CD4-positive, alpha-beta T cell treated with Interleukin-17A for 4 hours (primary cell): ENCODE results near the gene PSMA1.
"Not testable (repeated sequence)": the region's sequence is repeated elsewhere in the genome, so short reads cannot be mapped to it uniquely, and the experiment has no call there.

Experiments
- DNase-seq: peaks from one replicate; pipeline ENCODE4 v3.0.0-alpha.2; 2020; ENCODE audit warnings: mixed read lengths

Gene PSMA1

DNA sequence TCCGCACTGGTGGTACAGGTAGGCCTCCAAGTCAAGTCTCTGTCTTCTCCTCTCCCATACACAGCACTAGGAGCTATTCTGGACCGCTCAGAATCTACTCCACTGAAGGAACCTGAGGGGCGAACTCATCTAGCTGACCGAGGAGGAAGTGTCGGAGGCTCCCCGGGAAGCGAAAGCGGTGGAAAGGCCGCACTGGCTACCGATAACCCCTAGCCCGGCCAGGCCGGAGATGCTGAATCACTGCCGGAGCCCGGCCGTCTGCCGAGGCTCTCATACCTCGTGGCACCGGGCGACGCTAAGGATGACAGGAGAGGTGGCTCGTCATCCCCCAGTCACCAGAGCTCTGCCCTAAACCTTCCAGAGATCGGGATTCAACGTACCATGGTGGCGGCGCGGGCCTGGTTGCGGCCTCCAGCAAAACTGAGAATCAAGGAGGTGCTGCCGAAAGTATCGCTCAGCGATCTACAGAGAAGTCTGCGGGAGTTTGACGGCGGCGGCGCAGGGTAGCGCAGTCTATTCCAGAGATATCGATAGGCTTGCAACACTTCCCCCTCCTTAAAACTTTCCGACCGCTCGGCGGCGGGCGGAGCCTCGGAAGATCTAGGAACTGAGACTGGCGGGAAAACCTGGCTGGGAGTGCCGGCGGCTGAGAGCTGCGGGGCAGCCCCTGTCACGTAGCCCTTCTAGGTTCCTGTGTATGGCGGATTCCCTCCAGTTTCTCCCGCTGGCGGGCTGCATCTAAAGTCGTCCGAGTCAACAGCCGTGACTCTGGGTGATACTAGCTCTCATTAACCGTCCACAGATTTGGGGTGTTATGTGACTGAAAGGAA is at the start of gene PSMA1:
Gene PSMA1 (minus strand): TSS at position 470 of the 830 bp plus-strand sequence. CDS start 87 bp downstream, at position 383.
- peak; percentile 91 for DNase-seq

GRCh38 chr11:14569516-14569915 is 49.3 kb upstream of the PSMA1 start:
- peak; percentile 67 for DNase-seq

DNA sequence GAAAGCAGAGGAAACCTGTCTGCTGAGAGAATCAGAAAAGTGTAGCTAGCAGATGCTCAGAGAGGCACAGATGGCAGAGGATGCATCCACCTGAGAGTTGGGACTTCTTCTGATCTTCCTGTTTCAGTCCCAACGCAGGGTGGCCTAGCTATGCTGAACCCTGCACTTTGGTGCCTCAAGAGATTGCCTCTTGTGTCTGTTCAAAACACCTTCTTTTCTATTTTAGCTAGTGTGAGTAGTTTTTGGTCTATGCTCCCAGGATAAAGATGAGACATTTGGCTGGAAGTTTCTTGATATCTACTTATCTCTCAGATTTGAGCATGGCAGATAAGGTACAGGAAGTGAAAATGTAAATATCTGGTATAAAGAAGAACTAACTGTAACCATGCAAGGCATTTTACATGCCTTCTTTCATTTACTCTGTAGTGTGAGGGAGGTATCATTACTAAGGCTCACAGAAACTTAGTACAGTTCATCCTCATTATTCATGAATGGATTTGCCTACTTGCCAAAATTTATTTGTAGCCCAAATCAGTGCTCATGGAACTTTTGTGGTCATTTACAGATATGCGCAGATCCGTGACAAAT is 47.0 kb upstream of the PSMA1 start:
- DNase-seq: no peak

DNA sequence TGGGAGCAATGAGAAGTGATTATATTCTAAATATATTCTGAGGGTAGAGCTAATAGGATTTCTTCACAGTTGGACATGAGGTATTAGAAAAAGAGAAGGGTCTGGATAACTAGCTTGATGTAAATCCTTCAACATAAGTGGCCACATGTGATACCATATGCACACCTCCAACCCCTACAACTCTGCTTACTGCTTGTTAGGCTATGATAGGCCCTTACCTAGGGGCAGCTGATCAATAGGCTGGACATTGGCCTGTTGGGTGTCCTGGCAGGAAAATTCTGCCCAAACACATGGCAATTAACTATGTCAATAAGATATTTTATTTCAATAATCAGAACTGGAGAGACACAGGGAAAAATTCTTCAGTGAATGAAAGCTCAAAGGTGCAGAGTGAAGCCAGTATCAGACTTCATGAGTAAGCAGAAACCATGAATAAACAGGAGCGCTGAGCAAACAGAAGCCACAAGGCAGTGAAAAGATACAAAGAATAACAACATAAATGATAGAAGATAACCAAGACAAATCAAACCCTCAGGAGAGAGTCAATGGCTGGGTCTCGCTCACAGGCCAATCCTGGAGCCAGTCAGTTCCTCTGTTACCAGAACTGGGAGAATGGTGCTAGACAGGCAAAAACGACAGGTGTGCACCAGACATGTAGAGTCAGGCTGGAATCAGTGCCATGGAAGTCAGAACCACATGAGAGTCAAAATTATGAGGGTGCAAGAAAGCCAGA is 46.3 kb upstream of the PSMA1 start:
- no peak for DNase-seq

DNA sequence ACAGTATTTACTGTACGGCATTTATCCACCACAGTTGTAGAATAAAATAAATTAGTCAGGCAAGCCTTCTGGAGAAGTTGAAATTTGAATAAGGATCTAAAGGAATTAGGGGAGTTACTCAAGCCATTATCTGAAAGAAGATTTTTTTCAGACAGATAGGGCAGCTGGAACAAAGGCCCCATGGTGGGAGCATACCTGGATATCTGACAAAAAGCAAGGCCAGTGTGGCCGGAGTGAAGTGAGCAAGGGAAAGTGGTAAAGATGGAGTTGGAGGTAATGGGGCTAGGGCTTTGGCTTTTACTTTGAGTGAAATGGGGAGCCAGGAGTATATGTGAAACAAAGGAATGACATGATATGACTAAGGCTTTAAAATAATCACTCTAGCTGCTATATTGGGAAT is 45.7 kb upstream of the PSMA1 start:
- no peak for DNase-seq

DNA sequence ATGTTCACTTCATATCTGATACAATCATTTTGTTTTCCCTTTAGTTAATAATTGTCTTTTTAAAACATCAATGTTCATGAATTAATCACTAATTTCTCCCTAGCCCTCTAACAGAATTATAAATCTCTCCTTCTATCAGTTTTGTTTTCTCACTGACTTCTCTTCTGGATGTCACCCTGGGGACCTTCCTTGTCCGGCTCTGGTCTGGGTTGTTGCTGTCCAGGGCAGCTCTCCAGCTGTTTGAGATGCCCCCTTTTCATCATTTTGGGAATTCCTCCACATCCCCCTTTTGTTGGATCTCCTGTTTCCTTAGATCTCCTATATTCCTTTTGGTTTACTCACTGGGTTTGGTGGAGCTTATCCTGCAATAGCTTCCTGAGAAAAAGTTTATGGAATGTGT is 35.6 kb upstream of the PSMA1 start:
- DNase-seq: no peak

DNA sequence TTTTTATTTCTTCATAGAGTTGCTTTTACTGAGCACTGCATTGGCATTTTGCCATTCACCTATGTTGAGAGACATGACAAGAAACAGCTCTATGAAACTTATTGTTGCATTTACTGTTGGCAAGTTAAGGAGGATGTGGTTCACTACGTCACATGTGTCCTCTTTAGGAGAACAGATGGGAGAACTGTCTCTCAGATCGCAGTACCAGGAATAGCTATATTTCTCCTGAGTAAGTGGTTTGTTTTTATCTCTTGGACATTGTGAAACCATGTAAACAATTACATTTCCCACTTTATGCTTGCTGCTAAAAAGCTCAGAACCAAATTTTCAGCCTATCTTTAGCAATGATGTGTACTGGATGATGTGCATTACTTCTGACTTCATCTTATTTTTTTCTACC is 34.8 kb upstream of the PSMA1 start:
- peak; percentile 44 for DNase-seq

DNA sequence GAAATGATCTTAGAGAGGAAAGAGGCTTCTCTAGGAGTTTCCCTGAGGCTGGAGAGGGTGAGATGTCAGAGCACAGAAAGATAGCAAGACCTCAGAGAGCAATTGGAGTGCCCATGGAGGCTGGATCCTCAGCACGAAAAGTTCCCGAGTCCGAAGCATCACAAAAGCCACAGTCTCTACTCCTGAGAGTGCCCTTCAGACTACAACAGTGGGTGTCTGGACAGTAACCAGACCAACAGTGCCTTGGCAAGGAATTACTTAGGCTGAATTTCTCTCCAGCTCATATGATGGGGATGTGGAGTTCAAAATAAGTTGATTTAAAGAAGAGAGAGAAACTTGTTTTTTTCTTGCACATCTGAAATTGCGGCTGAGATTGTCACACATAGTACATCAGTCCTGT is 31.9 kb upstream of the PSMA1 start:
- DNase-seq: no peak

DNA sequence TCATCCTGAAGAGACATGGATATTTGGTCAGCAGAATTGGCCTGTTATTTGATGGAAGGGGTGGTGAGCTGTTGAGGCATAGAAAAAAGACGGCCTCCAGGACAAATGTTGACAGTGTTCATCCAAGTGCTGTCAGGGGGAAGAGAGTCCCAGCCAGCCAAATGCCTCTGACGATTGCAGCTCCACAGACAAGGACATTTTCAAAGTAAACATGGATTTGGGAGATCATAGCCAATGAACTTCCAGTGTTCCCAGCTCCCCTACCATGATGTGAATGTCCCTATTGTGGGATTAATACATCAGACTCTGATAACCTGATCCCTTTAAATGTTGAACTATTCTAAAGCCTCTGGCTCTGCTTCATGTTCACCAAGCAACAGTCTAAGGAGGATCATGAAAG is 31.2 kb upstream of the PSMA1 start:
- no peak for DNase-seq

DNA sequence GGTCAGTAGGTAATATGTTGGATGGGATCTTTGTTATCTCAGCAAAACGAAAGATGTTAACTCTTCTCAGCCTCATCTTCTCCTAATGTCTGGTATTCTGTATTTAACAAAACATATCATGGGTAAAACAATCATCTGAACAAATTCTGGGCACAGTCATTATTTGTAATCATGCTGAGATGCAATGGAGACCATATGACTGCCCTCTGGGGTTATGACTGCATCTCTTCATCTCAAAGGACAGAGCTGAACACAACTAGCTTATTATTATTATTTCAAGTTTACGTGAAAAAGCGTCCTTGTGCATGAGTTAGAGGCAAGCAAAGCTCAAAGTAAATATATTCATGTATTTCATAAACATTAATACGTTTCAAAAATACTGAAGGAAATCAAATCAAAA is 29.7 kb upstream of the PSMA1 start:
- DNase-seq: no peak

- DNase-seq: no peak
Measured at GRCh38 chr11:14547440-14547839, 27.3 kb upstream of the PSMA1 start.

GRCh38 chr11:14546672-14547071 is 26.5 kb upstream of the PSMA1 start:
- no peak for DNase-seq

GRCh38 chr11:14544611-14545010 is 24.4 kb upstream of the PSMA1 start:
- no peak for DNase-seq

DNA sequence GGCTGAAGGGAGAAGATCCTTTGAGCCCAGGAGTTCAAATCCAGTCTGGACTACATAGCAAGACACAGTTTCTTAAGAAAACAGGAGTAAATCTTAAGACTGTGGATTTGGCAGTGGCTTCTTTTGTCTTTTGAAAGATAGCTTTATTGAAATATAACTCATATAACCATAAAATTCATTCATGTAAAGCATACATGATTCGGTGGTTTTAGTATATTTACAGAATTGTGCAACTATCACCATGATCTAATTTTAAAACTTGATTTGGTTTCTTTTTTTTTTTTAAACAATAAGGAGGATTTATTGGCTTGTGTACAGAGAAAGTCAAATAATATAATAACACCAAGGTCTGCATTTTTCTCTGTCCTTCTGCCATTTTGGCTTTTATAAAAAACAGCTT is 23.1 kb upstream of the PSMA1 start:
- no peak for DNase-seq

DNA sequence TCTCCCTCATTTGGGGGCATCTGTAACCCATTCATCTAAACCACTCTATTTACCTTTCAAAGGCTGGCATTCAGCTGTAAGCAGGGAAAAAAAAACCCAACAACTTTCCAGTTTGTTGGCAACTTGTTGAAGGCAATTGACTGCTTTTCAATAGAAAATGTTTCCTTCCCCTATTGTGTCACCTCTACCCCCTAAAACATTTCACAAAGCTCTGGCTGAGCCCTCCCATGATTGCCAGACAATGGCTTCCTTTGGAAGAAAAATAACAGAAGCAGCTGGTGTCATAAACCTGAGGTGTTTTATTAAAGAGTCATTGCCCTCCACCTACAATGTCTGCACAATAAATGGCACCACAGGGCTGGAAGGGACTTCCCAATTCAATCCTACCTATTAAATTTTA is 22.1 kb upstream of the PSMA1 start:
- no peak for DNase-seq

DNA sequence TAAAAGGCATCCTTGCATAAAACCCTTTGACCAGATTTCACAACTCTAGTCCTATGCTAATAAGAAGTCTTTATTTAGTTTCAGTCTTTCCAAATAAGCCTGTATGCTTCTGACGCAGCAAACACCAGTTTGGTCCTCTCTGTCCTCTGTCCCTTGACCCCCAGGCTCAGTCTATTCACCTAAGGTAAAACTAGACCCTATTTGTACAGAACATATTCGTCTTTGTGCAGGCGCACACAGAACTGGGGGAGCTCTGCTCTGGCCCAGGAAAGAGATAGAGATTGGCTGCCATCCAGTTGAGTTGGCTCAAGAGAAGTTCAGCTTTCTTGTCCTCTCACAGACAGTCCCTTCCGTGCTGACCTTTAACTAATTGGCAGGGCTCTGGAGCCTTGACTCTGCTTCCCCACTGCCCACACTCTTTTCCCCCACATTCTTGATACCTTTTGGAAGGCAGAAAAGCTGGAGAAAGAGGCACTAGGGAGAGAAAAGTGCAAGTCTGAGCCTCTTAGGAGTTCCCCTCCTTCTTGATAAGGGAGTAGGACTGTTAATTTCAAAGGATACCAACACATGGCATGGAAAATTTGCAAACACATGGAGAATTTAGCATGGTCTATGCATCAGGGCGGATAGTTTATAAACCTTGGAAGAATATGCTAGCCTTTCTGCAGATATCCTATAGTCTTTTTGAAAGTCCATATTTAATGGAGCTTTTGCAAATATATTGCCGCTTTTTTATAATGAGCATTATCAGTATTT is 21.2 kb upstream of the PSMA1 start:
- DNase-seq: no peak

DNA sequence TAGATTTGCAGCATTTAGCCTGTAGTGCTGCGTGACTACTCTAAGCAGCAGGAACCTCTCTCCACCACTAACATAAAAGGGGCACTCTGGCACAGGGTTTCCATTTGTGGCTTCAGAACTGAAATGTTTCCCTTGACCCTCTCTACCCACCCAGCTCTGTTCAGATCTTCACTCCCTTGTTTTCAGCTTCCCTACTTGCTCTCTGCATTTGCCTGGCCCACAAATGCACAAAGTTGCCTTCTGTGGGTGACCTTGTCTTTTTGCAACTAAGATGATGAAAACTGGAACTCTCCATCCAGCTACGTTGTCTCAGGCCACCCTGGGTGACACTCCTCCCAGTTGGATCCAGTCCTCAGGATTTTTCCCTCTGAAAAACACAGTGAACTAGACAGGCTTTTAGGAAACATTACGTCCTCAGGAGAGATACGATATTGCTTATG is 19.8 kb upstream of the PSMA1 start:
- no peak for DNase-seq

DNA sequence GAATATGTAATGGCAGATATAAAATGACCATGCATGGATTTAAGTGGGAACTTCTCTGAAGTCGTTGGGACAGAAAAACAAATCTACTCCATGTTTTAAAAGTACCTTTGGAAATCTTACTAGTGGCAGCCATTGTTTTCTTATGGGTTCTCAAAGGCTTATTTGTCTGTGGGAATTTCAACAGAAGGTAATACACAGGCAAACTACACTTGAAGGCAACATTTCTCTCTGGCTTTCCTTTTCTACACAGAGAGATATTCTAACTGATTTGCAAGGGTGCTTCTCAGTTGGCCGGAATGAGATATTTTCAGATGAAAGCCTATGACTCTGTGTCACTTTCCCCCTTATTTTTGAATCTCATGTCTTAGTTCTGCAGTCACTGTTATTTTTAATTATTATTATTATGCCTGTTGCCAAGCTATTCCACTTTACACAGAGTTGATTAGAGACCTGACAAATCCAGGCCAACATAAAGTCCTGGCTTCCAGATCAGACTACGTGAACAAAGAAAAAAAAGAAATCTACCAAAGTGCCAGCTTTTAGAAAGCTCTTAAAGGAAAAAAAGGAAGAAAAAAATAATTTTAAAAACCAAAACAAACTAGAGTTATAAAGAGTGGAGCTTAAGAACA is 18.9 kb upstream of the PSMA1 start:
- DNase-seq: no peak

DNA sequence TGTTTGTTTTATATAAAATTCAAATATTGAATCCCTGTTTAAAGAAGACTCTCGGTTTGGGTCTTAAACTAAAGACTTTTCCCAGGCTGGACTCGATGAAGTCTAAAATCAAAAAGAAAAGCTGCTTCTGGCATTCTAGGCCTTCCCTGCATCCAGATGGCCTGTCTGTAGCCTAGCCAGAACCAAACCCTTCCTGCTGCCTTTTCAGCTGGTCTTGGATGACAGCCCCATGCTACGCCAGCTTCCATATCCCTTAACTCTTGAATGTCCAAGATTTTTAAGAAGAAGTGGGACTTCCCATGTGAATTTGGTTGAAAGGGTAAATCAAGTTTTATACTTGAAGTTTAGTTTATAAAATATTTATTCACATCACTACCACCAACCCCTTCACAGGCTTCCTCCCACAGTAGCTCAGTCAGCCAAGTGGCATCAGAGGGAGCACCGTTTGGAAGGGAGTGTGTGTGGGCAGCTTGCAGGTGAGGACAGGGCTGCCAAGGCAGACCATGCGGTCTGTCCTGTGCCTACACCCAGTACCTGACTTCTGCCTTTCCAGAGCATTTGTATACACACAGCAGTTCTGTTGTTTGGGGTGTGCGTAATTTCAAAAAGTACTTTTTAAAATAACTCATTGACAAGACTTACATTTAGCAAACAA is 18.2 kb upstream of the PSMA1 start:
- no peak for DNase-seq

GRCh38 chr11:14537134-14537599 is 17.0 kb upstream of the PSMA1 start:
- DNase-seq: peak; percentile 66

DNA sequence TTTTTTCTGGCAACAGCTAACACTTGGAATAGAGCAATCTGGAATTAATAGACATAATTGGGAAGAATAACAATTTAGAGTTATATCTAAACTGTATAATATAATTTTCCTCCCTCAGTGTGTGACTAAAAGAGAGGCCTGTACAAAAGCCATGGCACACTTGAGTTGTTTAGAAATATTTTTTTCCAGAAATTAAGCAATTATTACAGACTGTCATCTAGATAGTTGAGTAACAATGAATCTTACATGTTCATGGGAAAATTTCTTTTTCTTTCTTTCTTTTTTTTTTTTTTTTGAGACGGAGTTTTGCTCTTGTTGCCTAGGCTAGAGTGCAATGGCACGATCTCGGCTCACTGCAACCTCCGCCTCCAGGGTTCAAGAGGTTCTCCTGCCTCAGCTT is 15.0 kb upstream of the PSMA1 start:
- not testable (repeated sequence) for DNase-seq

DNA sequence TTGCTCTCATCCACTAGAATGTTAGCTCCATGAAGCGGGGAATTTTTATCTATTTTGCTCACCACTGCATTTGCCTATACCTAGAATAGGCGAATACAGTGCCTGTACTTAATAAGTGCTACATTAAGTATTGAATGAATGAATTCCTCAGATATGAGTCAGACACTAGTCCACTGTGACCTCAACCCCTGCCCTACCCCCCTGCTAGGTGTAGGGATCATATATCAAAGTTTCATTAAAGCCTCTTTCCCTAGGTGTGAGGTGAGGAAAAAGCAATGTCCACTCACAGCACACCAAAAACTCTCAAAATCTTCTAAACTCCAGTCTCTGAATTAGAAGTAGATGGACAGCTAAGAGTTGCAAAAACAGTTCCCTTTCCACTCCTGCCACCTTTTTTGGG is 9.8 kb upstream of the PSMA1 start:
- no peak for DNase-seq
